GM21825 (cell line): ENCODE results near the gene SLC44A3.

Experiments
- ATAC-seq: cut with Tn5 transposase; IDR thresholded peaks from one replicate; pipeline ENCODE4 v1.9.1; 2021; ENCODE audit warnings: mild to moderate bottlenecking, moderate library complexity; ENCODE audit not compliant: unreplicated experiment

The SLC44A3 gene

GRCh38 chr1:94799206-94799605 lies 21.0 kb upstream of the SLC44A3 start:
- ATAC-seq, result no peak

- peak; percentile 72 for ATAC-seq
Measured at GRCh38 chr1:94801919-94802546, 18.1 kb upstream of the SLC44A3 start.

GRCh38 chr1:94803106-94803505 lies 17.1 kb upstream of the SLC44A3 start:
- ATAC-seq, result no peak

- no peak for ATAC-seq
Measured at GRCh38 chr1:94803517-94804441, 16.4 kb upstream of the SLC44A3 start.

- no peak for ATAC-seq
Measured at GRCh38 chr1:94804442-94804837, 15.7 kb upstream of the SLC44A3 start.

GRCh38 chr1:94805912-94806311 lies 14.2 kb upstream of the SLC44A3 start:
- no peak for ATAC-seq

- no peak for ATAC-seq
Measured at GRCh38 chr1:94806441-94806871, 13.7 kb upstream of the SLC44A3 start.

- no peak for ATAC-seq
Measured at GRCh38 chr1:94807742-94808491, 12.2 kb upstream of the SLC44A3 start.

- ATAC-seq, result no peak
Measured at GRCh38 chr1:94808669-94809068, 11.5 kb upstream of the SLC44A3 start.

GRCh38 chr1:94812985-94813384 lies 7.2 kb upstream of the SLC44A3 start:
- ATAC-seq, result no peak

GRCh38 chr1:94816030-94816429 lies 4.1 kb upstream of the SLC44A3 start:
- no peak for ATAC-seq

GRCh38 chr1:94817712-94818111 lies 2.4 kb upstream of the SLC44A3 start:
- no peak for ATAC-seq

GRCh38 chr1:94819238-94819944 lies 766 bp upstream of the SLC44A3 start:
- no peak for ATAC-seq

GRCh38 chr1:94820936-94821335 lies 779 bp downstream of the SLC44A3 start:
- ATAC-seq, result no peak

- no peak for ATAC-seq
Measured at GRCh38 chr1:94821636-94822305, 1.6 kb downstream of the SLC44A3 start.

GRCh38 chr1:94823116-94823515 lies 3.0 kb downstream of the SLC44A3 start:
- no peak for ATAC-seq

- no peak for ATAC-seq
Measured at GRCh38 chr1:94825936-94826335, 5.8 kb downstream of the SLC44A3 start.

- no peak for ATAC-seq
Measured at GRCh38 chr1:94827434-94827833, 7.3 kb downstream of the SLC44A3 start.

- no peak for ATAC-seq
Measured at GRCh38 chr1:94828251-94828650, 8.1 kb downstream of the SLC44A3 start.

GRCh38 chr1:94831641-94832040 lies 11.5 kb downstream of the SLC44A3 start:
- no peak for ATAC-seq
